HL-60 (cell line): ENCODE measurements around the gene CPVL.

Experiments used
- CTCF ChIP-seq: IDR thresholded peaks from one replicate; pipeline ENCODE4 v1.5.1; 2011; ENCODE audit warnings: low read length, control low read depth, inconsistent platforms; ENCODE audit not compliant: insufficient read depth
- GABPA ChIP-seq: IDR thresholded peaks from 2 replicates; pipeline ENCODE4 v1.6.1; 2012; ENCODE audit warnings: low read depth
- POLR2AphosphoS5 ChIP-seq: IDR thresholded peaks from 2 replicates; pipeline ENCODE4 v1.6.1; 2012; ENCODE audit warnings: low read depth
- REST ChIP-seq: IDR thresholded peaks from 2 replicates; pipeline ENCODE4 v1.6.1; 2012; ENCODE audit warnings: low read depth; ENCODE audit not compliant: insufficient replicate concordance
- SPI1 ChIP-seq: IDR thresholded peaks from 2 replicates; pipeline ENCODE4 v1.6.1; 2012; ENCODE audit warnings: low read depth, mild to moderate bottlenecking, borderline replicate concordance

DNA sequence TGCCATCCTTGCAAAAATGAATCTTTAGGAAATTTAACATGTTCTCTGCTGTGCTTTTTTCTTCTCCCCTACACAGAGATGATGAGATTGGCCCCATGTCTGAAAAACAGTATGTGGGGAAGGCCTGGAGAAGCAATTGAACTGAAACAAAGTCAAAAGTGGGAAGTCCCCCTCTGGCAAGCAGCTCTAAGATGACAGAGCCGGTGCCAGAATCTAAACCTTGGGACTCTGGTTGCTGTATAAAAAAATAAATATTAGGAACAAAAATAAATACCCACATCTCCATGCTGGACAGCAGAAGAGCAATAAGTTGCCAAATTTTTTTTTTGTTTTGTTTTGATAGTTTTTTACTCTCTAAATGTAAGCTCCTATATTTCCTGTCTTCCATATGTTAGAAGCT is 136.4 kb downstream of the CPVL start:
- TF ChIP-seq CTCF (no peak), REST (no peak), POLR2AphosphoS5 (no peak), GABPA (no peak), SPI1 (no peak)
